CD4-positive, alpha-beta T cell treated with Interleukin-6 at 100 ng/mL for 8 hours (primary cell): ENCODE data around the gene EHMT1.

Experiments
- DNase-seq: peaks from one replicate; pipeline ENCODE4 v3.0.0-alpha.2; 2020; ENCODE audit warnings: mixed read lengths, low spot score

EHMT1 gene

DNA sequence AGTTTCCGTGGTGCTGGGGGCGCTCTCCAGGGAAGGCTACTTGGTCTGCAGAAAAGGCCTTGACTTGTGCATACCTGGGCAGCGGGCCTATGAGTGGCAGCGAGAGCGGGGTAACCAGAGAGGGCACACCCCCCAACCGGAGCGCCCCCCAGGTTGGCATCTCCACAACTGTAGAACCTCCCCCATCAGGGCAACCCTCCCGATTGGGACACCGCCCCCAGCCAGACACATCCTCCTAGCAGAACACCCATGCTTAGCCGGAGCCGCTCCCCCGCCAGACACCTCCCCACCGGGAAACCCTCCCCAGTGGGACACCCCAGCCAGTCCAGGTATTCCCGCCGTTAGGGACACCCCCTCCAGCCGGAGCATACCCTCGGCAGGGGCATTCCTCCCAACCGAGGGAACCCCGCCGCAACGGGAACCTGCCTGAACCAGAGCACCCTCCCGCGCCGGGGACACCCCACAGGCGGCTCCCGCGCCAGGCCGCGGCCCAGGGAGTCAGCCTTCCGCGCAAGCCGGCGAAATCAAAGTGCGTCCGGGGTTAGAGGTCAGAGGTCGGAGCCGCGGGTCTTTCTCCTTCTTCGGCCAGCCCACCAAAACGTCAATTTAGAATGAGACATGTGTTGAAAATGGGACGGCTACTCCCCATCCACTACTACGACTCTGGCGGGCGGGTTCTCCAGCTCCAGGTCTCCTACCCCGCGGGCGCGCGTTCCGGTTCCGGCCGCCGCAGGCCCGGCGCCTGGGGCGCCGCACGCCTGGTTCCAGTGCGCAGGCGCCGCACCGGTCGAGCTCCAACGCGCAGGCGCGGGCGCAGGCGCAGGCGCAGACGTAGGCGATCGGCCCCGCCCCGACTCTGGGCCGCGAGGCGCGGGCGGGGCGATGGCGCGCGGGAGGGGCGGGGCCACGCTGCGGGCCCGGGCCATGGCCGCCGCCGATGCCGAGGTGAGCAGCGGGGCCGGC, at the start of gene EHMT1:
EHMT1 (plus strand) TSS at position 901 of the 963 bp plus-strand sequence; CDS start at position 925, 24 bp downstream.
- peak; percentile 84 for DNase-seq

DNA sequence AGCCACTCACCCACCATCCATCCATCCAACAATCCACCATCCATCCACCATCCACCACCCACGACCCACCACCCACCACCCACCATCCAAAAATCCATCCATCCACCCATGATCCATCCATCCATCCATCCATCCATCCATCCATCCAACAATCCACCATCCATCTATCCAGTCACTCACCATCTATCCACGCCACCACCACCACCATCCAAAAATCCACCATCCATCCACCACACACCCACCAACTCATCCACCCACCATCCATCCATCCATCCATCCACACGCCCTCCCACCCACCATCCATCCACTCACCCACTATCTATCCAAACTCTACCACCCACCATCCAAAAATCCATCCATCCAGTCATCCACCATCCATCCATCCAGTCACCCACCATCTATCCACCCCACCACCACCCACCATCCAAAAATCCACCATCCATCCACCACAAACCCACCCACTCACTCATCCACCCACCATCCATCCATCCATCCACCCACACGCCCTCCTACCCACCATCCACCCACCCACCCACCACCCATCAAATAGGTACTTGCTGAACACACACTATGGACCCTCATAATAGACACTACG, 49.1 kb upstream of the EHMT1 start:
- no peak for DNase-seq

DNA sequence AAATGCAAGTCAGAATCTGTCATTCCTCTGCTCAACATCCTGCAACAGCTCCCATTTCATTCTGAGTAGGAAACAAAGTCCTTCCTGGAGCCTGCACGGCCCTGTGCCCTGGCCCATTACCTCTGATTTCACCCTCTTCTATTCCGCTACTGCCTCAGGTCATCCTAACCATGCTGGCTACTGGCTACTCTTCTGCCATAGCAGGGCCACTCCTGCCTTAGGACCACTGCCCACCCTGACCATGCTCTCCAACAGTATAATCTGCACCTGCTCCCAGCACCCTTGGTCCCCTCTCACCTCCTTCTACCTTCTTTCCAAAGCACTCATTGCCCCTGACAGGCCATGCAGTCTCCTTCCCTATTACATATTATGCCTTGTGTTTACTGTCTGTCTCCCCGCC, 48.2 kb upstream of the EHMT1 start:
- DNase-seq: no peak

DNA sequence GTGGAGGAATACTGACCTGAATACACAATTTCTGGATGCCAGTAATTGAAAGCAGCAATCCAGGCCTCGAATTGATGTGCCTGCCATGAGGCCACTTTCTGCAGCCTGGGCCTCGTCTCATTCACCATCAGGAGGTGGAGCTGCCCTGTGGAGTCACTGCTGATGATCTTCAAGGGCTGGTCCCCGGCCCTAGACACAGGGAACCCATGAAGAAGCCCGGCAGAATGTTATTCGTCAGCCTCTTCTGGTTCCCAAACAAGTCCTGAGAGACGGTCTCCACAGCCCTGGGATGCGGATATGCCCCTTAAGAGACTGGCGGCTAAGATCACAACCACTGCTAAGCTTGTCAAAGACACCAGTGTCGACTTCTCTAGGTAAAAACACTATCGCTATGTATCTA, 44.6 kb upstream of the EHMT1 start:
- DNase-seq: no peak

DNA sequence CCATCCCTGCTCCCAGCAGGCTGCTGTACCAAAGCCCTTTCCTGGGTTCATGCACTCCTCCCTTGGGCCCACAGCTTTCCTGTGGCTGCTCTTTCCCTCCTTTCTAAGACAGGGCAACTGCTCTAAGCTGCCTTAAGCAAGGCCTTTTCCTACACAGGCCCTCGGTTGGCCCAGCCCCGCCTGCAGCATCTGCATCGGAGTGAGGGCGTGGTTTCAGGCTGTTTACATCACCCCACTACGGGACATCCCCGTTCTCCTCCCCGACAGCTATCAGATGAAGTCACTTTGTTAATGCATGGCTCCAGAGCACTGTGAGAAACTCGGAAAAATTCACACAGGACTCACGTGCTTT, 43.5 kb upstream of the EHMT1 start:
- no peak for DNase-seq

DNA sequence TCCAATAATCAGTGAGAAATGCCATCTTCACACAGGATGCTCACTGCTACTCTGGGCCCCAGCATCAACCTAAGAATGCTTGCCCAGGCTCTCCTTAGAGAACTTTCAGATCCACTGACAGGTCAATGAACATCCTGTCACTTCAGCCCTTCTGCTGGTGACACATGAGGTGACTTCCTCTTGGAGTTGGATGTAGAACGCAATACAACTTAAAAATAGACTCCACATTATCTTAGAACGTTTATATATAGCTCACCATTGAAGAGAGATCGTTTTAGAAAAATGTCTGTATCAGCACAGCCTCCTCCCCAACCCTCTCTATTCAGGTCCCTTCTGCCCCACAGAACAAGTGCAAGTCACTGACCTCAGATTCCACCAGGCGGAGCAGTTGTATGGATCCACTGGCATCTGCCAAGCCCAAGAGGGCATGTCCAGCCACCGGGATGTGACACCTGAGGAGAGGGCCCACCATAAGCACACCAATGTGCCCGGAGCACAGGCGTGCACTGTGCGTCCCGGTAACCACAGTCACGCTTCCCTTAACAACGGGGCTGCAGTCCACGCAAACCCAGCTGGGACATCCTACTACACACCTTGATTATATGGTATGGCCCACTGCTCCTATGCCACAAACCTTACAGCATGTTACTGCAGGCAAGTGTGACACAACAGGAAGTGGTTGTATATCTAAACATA, 42.9 kb upstream of the EHMT1 start:
- DNase-seq: no peak

DNA sequence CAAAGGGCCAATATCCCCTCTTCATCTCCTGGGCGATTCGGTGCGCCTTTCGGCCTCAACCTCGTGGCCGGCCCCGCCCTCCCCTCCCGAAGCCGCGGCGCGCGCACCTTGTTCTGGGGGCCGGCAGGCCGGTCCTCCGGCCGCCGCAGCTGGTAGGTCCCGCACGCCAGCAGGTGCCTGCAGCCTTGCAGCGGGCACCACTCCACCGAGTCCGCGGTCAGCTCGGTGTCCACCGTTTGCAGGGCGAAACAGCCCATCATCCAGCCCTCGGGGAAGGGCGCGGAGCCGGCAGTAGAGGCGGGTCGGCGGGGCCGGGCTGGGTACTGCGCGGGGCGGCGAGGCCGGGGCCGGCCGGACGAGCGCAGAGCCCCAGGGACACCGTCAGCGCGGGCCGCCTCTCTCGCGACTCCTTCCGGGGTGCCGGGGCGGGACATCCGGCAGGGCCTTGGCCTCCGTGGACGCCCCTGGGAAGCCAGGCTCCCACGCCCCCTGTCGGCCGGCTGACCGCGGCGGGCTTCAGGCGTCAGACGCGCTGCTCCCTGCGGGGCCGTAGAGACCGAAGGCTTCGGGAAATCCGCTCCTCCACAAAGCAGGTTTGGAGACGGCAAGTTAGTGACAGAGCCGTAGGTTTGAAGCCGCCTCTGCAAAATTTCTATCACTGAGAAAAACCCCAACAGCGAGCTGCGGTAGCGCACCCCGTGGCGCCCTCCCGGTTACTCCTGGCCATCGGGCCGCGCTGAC, 40.1 kb upstream of the EHMT1 start, which contains the start of gene DPH7:
DPH7 (minus strand) TSS at position 408 of the 741 bp plus-strand sequence; CDS start at position 260, 148 bp downstream.
- peak; percentile 93 for DNase-seq

DNA sequence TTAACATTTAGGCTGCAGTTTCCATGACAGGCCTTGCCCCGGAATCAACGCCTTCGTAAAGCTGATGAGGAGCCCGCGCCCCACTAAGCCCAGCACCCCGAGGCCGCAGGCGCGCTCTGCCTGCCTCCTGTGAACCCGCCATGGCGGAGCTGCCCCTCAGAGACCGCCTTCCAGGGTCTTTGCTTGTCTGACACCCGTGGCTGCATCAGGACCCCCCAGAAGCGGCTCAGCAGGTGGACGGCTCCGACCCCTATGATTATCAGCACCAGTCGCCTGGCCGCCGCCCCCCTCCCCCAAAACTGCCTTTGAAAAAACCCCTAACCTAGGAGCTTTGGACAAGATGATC, 39.6 kb upstream of the EHMT1 start:
- no peak for DNase-seq

DNA sequence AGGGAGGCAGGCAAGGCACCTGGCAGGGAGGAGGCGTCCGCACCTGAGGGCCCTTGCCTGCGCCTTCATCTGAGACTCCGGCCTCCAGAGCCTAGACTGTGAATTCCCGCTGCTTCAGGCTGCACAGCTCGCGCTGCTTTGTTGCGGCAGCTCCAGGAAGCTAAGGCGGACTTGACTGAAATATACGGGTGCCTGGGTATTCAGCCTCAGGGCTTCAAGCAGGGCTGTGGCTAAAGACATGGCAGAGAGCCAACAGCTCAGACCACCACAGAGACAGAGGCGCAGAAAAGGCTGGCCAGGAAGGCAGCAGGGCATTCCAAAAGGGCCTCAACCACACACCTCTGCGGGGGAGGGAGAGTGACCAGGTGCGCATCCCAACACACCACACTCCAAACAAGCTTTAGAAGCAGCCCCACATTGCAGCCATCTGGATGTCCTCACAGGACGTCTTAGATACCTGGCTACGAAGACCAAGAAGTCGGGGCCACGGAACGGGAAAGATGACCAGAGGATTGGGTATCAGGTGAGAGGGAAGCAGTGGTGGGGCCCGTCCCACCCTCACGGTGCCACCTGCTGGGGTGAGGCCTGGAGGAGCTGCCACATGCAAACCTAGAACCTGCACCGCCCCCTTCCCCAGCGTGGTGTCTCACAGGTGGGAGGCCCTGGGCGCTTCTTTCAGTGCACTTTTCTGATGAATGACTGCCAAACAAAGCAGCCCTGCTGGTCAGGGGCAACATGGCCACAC, 38.4 kb upstream of the EHMT1 start:
- no peak for DNase-seq

DNA sequence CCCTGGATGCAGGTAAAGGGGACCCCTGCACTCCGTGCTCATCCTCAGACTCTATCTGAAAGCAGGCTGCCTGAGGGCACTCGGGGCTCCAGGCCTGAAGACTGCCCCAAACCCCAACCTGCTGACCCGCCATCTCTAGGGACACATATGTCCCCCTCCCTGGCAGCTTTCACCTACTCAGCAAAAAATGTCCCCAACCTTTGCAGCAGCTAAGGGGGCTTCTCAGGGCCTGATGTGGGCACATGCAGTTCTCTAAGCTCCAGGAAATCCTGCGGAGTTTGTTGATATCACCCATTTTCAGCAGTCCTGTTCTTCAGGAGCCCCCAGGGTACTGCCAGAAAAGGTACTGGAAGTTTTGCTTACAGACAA, 37.9 kb upstream of the EHMT1 start:
- DNase-seq: no peak

DNA sequence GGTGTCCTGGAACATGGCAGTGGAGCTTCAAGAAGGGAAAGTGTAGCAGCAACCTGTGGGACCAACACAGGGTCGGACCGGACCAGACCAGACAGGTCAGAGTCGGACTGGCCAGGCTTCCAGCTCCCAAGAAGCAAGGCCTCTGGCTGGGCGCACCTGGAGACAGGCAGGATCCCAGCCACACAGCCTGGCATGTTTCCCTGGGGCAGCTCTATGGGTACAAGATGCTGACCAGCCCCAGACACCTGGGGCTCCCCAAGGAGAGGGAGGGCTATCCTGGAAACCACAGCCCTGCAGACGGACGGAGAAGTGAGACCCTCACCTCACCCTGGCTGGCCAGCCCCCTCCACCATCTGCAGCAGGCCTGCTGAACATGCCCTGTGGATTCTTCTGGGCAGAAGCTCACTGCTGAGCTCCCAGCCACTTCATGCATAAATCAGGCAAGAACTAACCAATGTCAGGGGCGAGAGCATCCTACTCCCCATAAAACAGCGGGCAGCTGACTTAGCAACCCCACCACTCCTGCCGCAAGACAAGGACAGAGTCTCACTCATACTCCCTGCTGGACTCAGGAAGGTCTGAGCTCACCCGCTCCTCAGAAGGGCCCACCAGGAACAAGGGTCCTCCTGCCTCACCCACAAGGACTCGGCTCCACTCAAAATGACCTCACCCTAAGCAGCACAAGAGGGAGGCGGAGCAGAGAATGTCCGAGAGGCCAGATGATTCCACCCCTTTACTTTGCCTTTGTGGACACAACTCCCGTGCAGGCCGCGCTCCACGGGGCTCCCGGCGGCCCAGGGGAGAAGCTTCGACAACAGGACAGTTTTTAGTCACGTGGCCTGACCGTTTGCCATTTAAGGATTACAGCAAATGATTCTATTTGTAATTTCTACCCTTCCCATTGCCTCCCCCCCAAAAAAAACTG, 37.2 kb upstream of the EHMT1 start:
- DNase-seq: no peak

DNA sequence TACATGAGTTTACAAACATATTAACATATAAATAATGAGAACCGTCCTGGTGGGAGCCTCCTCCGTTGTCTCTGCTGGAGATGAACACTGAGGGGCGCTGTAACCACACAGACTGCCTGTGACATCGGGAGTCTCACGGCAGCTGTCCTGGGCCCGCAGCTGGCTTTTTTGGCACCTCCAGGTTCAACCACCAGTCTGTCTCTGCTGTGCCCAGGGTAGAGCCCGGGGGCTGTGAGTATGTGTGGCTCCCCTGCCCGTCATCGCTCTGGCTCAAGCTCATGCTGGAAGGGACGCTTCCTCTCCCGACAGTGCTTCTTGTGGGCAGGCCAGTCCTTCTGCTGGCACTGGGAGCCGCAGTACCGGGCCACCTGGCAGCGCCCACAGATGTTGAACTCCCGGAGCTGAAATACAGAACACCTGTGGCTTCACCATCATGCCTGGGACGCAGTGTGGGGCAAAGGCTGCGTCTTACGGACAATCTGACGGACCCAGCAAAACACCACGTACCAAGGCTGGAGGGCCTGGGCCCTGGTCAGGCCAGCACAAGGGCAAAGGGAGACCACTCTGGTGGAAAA, 36.4 kb upstream of the EHMT1 start:
- no peak for DNase-seq

DNA sequence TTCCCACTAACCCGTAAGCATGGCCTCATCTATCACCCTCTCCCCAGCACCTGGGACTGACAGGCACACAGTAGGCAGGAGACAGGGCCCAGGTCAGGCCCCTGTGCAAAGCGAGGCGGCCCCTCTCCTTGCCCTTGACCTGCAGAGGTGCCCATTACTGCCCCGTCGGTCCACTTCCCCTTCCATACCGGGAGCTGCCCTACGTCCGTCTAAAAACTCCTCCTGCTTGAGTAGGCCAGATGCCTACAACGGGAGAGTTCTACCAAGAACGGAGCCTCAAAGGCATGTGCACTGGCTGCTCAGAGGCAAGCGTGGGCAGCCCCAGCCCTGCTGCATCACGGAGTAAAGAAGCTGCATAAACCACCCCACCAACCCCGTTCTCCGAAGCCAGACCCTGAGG, 35.5 kb upstream of the EHMT1 start:
- no peak for DNase-seq

DNA sequence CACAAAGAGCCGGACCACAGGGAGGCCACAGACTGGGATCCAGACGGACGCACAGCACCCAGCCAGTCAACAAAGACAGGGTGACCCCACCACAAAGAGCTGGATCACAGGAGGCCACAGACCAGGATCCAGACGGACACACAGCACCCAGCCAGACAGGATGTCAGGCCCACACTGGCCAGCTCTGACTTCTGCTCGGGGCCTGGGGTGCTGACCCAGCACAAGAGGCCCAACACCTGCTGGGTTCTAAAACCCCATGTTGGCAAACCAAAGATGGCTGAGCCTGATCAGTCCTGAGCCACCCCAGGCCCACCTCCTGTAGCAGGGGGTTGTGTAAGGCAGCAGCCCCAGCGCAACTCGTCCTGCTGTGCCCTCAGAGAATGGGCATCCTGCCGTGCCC, 34.8 kb upstream of the EHMT1 start:
- no peak for DNase-seq

DNA sequence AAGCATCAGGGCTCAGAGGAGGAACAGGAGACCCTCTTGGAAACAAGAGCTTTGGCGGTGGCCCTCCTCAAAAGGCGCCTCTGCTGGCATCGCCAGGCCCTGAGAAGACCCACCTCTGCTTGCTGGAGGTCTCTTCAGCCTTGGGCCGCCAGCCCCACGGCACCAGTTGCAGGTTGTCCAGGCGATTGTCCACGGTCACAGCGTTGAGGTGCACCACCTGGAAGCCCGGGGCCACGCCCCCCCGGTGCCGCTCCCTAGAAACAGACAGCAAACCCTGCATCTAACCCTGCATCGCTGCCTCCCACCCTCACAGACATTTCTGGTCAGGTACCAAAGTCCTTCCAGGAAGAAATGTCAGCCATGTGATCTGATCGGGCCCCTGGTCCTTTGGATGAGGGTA, 32.0 kb upstream of the EHMT1 start:
- DNase-seq: no peak

DNA sequence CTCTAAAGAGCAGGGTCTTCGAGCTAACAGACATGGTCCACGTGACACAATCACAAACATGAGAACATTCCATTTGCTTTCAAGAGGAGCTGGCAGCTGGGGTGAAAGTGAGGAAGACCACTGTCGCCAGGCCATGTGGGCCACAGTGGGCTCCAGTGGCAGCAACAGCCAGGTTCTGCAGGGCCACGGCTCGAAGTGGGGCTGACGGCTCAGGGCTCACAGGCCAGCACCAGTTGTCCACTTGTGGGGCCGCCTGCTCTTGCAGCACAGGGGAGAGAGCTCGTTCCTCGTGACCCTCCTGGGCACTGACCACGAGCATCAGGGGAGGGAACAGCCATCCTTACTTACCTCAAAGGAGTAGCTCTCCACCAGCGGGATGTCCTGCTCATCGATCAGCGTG, 30.5 kb upstream of the EHMT1 start:
- DNase-seq: no peak

DNA sequence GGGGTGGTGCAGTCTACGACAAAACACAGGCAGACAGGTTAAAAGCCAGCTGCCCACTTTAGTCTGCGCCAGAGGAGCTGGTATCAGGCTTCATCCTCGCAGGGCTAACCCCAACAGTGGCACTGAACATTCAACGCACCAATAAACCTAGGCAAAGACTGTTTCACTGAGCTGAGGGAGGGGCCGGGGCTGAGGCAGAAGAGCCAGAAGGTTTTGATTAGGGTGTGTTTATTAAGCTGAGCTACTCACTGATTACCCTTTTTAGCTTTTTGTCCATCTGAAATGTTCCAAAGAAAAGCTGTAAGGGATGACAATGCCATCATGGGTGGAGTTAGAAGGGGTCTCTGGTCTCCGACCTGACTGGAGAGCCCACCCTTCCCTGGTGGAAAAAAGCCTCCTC, 29.9 kb upstream of the EHMT1 start:
- DNase-seq: no peak

DNA sequence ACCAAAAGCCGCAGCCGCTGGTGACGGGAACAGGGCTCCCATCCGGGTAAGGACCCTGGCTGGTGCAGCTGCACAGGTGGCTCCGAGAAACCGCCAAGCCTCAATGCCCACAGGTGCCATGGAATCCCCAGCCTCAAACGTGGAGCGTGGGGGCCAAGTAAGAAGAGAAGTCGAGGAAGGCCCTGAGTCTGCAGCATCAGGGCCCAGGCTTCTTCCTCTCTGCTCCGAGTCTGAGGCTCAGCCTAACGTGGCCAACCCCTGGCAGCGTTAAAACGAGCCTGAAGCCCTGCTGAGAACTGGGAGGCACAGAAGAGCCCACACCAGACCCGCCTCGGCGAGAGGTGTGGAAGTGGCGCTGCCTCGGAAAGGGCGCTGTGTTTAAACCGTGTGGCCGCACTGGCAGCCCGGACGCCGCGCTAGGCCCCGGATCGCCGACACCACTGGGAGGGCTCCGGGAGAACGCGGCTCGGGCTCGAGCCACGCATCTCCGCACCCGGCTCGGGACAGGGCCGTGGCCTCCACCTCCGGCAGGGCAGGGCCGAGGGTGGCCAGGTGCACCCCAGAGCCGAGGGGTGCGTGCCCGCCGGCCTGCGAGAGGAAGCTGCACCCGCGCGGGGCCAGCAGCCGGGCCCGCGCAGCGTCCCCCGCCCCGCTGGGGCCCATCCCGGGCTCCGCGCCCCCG, 29.2 kb upstream of the EHMT1 start:
- no peak for DNase-seq

DNA sequence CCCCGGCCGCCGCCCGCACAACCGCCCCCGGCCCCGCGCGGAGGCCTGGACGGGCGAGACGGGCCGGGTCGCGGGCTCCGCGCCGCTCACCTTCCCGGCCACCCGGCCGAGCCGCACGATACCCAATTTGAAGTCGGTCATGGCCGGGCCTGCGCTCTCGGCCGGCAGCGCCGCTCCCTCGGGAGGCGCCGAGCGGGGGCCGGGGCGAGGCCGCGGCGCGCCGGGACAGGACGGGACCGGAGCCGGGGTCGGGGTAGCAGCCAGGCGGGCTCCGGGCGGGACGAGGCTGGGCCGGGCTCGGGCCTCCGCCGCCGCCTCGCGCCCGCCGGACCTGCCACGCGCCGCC, 28.7 kb upstream of the EHMT1 start:
- DNase-seq: no peak
